Adrenal gland (tissue), 5 donors: Measurements from ENCODE around the gene BACH2.

Experiments used
- CTCF ChIP-seq, 6 experiments: fragments of 450-650 bp in 4 of 6; fragments of 200-600 bp in 2 of 6; sonication (generic) in 1 of 6; IDR thresholded peaks; 1 replicate in 5 of 6; 2 replicates in 1 of 6; pipeline versions ENCODE4 v1.5.1 to v1.8.0; 2016 to 2021; ENCODE audit warnings: antibody characterized with exemption in 6 of 6, mild to moderate bottlenecking in 2 of 6, moderate library complexity in 1 of 6
- POLR2A ChIP-seq, 2 donors: fragments of 450-650 bp; IDR thresholded peaks; one replicate each; pipeline ENCODE4 v1.6.1; 2017; ENCODE audit warnings: antibody characterized with exemption in 2 of 2, mild to moderate bottlenecking in 2 of 2, moderate library complexity in 1 of 2
- donor health status: DM: no; HTN: no; CAD: no.

DNA sequence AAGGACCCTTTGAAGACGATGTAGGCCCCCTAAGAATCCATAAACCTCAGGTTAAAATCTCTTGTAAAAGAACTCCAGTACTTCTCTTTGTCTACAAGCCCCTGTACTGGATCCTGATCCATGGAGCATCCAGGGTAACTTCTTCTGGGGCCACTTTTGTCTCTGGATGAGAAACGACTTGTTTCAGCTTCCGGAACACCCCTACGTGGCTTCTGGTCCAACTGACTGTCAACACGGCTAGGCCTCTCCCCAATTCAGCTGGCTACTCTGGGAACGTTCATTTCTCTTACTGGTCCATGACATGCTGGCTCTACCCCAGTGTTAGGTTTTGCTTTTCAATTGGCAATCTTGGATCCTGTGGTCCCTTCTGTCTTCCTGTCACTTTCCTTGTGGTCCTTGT, 198.0 kb downstream of the BACH2 start:
- TF ChIP-seq CTCF (IDR thresholded peaks at IDR 0.05) (no peak), POLR2A (IDR thresholded peaks at IDR 0.05) (no peak)
